ENCODE data around the gene METTL26.

- TF ChIP-seq CTCF (IDR thresholded peaks at IDR 0.05) (no peak), POLR2A (IDR thresholded peaks at IDR 0.05) (no peak)
Measured at GRCh38 chr16:595942-596735, 40.0 kb downstream of the METTL26 start.

All from body of pancreas (tissue), 4 donors.